ENCODE data around the gene PPP2R2C. TPM values are rescaled to one million over a fixed set of nuclear protein-coding genes. Genes with fewer than 3 reads are reported as not detected.

The PPP2R2C gene
- total and polyA plus RNA-seq, 2 experiments from 2014 or later: 1.3 to 9.2 TPM

GRCh38 chr4:6362896-6363295, 109.5 kb downstream of the PPP2R2C start:
- Mint-ChIP-seq H3K36me3 (ENCODE audit: low read depth) (no peaks in the 10 kb centered on the region), H3K9me3 (no peaks in the 10 kb centered on the region; the same call in 1 of the 3 replicates), H3K27ac (no peak overlapping the region), H3K4me1 (peaks cover 15% of the 10 kb centered on the region), H3K27me3 (ENCODE audit: insufficient read depth, low read depth, poor library complexity) (peaks cover 12% of the 10 kb centered on the region), H3K4me3 (no peak overlapping the region)
- no peak overlapping the region for H3K4me2 ChIP-seq
- H4K20me1 ChIP-seq (replicated peaks; ENCODE audit: insufficient read depth): no peaks in the 10 kb centered on the region
- H3K4me3 ChIP-seq: no peak overlapping the region
- H2AFZ ChIP-seq: no peak overlapping the region
- no peak overlapping the region for H3K27ac ChIP-seq (ENCODE audit: low read depth)
- H3F3A ChIP-seq (replicated peaks; ENCODE audit: low read depth): no peaks in the 10 kb centered on the region
- DNase-seq (ENCODE audit: low spot score) (peak; percentile 78), ATAC-seq (peak; percentile 72)
- H3K36me3 ChIP-seq (ENCODE audit: insufficient read depth): no peaks in the 10 kb centered on the region
- peaks cover 4% of the 10 kb centered on the region; the same call in 1 of the 2 replicates for H3K4me1 ChIP-seq (ENCODE audit: insufficient read depth)
- no peaks in the 10 kb centered on the region for H3K9me2 ChIP-seq (ENCODE audit: insufficient read depth)
- no peaks in the 10 kb centered on the region for H3K79me2 ChIP-seq (replicated peaks; ENCODE audit: insufficient read depth)
- TF ChIP-seq POLR2AphosphoS5 (IDR thresholded peaks at IDR 0.05; ENCODE audit: low read depth) (no peak), REST (IDR thresholded peaks at IDR 0.05; ENCODE audit: unreplicated experiment) (peak; percentile 98)
- H3K27me3 ChIP-seq (ENCODE audit: insufficient read depth): no peaks in the 10 kb centered on the region

- Histone ChIP-seq H3K27me3 (ENCODE audit: insufficient read depth) (no peaks in the 10 kb centered on the region), H2AFZ (no peak overlapping the region), H3K79me2 (replicated peaks; ENCODE audit: insufficient read depth) (no peaks in the 10 kb centered on the region), H3K9me2 (ENCODE audit: insufficient read depth) (no peaks in the 10 kb centered on the region), H3K4me3 (no peak overlapping the region), H3K27ac (ENCODE audit: low read depth) (no peak overlapping the region), H3K4me2 (no peak overlapping the region), H3F3A (replicated peaks; ENCODE audit: low read depth) (no peaks in the 10 kb centered on the region), H3K4me1 (ENCODE audit: insufficient read depth) (no peaks in the 10 kb centered on the region), H4K20me1 (replicated peaks; ENCODE audit: insufficient read depth) (no peaks in the 10 kb centered on the region), H3K36me3 (ENCODE audit: insufficient read depth) (no peaks in the 10 kb centered on the region)
- Mint-ChIP-seq H3K9me3 (no peaks in the 10 kb centered on the region; the same call in 1 of the 3 replicates), H3K4me1 (peaks cover 10% of the 10 kb centered on the region), H3K4me3 (no peak overlapping the region), H3K27me3 (ENCODE audit: insufficient read depth, low read depth, poor library complexity) (peaks cover 12% of the 10 kb centered on the region), H3K27ac (no peak overlapping the region), H3K36me3 (ENCODE audit: low read depth) (no peaks in the 10 kb centered on the region)
- TF ChIP-seq REST (IDR thresholded peaks at IDR 0.05; ENCODE audit: unreplicated experiment): peak; percentile 8
- TF ChIP-seq ZNF331 (CRISPR knock-in tag; IDR thresholded peaks at IDR 0.05; ENCODE audit: low read depth): no peak
- TF ChIP-seq CTCF (conservative IDR thresholded peaks at IDR 0.05; ENCODE audit: low read depth in 2 of 2): peak; percentile 44 to 53
- TF ChIP-seq ZNF114 (CRISPR knock-in tag; IDR thresholded peaks at IDR 0.05): no peak
- no peak for TF ChIP-seq POLR2AphosphoS5 (IDR thresholded peaks at IDR 0.05; ENCODE audit: low read depth)
- ATAC-seq (peak; percentile 68), DNase-seq (ENCODE audit: low spot score) (peak; percentile 48)
Observed at GRCh38 chr4:6362243-6362885, 110.0 kb downstream of the PPP2R2C start.

All from GM23338 (cell line).